Endodermal cell (in vitro differentiated cells): Measurements from ENCODE around the gene SRSF4. TPM values are rescaled to one million over a fixed set of nuclear protein-coding genes. Genes with fewer than 3 reads are reported as not detected.

ENCODE experiments used
- DNase-seq: peaks from one replicate; pipeline ENCODE4 v3.0.0-alpha.2; 2017
- H3K27ac ChIP-seq: 2 replicates; pipeline ENCODE4 v1.5.1; 2013; ENCODE audit warnings: mild to moderate bottlenecking, low read depth, low read length, moderate library complexity
- H3K27me3 ChIP-seq: 2 replicates; pipeline ENCODE4 v1.6.1; 2013; ENCODE audit warnings: mild to moderate bottlenecking, low read length, moderate library complexity; ENCODE audit not compliant: insufficient read depth, control insufficient read depth, poor library complexity, severe bottlenecking
- H3K36me3 ChIP-seq: 2 replicates; pipeline ENCODE4 v1.7.0; 2013; ENCODE audit warnings: mild to moderate bottlenecking, low read length, moderate library complexity; ENCODE audit not compliant: control insufficient read depth, insufficient read depth
- H3K4me1 ChIP-seq: one replicate; pipeline ENCODE4 v1.7.0; 2013; ENCODE audit warnings: low read length; ENCODE audit not compliant: control insufficient read depth, insufficient read depth
- H3K4me3 ChIP-seq: 2 replicates; pipeline ENCODE4 v1.5.1; 2013; ENCODE audit warnings: mild to moderate bottlenecking, low read length, moderate library complexity
- H3K9ac ChIP-seq: 2 replicates; pipeline ENCODE4 v1.6.1; 2013; ENCODE audit warnings: mild to moderate bottlenecking, low read length, moderate library complexity; ENCODE audit not compliant: poor library complexity, severe bottlenecking; ENCODE audit errors: extremely low read depth
- H3K9me3 ChIP-seq: 2 replicates; pipeline ENCODE4 v1.6.1; 2013; ENCODE audit warnings: mild to moderate bottlenecking, low read length, moderate library complexity; ENCODE audit not compliant: control insufficient read depth
- H3K27ac Mint-ChIP-seq: 2 replicates; pipeline ENCODE4 v1.8.0; 2020; ENCODE audit warnings: mixed read lengths
- H3K27me3 Mint-ChIP-seq: 2 replicates; pipeline ENCODE4 v1.8.0; 2021; ENCODE audit warnings: mild to moderate bottlenecking, mixed read lengths; ENCODE audit not compliant: insufficient read depth
- H3K36me3 Mint-ChIP-seq: 2 replicates; pipeline ENCODE4 v1.8.0; 2020; ENCODE audit warnings: low read depth, mixed read lengths
- H3K4me1 Mint-ChIP-seq: 2 replicates; pipeline ENCODE4 v1.8.0; 2020; ENCODE audit warnings: mixed read lengths
- H3K4me3 Mint-ChIP-seq: 2 replicates; pipeline ENCODE4 v1.8.0; 2020; ENCODE audit warnings: mild to moderate bottlenecking, moderate library complexity, mixed read lengths
- H3K9me3 Mint-ChIP-seq: 2 replicates; pipeline ENCODE4 v1.8.0; 2020; ENCODE audit warnings: mild to moderate bottlenecking, mixed read lengths
- CTCF ChIP-seq: fragments of 200-600 bp; sonication (generic); conservative IDR thresholded peaks from 2 replicates; pipeline ENCODE4 v1.5.0; 2021; ENCODE audit warnings: antibody characterized with exemption, mild to moderate bottlenecking
- WGBS, 2 experiments: methylation state at CpG; one replicate each; pipeline versions ENCODE4 v1.1.5 to v1.1.7; 2013; ENCODE audit warnings: missing lambda C conversion rate in 2 of 2, mixed read lengths in 1 of 2; ENCODE audit not compliant: insufficient coverage in 1 of 2, insufficient read length in 1 of 2; 5-methylcytosine and 5-hydroxymethylcytosine counted together
- total RNA-seq, 2 donors: library from RNA; stranded (reverse); fragmentation: NEBNext Ultra II Directional in 1 of 2; extraction: Animal tissue kit (Norgen Biotek cat#: 25700) in 1 of 2; gene quantifications; 2 replicates in 1 of 2; 3 replicates in 1 of 2; pipeline ENCODE4 v1.2.1, GENCODE V29; 2021

Gene SRSF4
- total RNA-seq, 2 donors from 2014 or later: 89.1 to 107 TPM

DNA sequence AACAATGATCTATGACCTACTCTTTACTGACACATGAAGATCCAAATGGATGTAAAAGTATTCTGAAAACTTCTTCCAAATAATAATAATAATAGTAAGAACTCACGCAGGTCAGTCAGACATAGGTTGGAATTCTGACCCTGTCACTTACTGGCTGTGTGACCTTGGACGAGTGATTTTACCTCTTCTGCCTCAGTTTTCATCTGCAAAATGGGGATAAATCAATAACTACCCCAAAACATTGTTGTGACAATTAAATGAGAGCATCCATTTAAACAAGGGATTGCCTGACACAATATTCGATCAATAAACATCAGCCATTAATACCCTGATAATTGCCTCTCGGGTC lies 48.5 kb upstream of the SRSF4 start:
- Mint-ChIP-seq H3K4me3 (peak overlapping the region; percentile 84), H3K4me1 (peaks cover 14% of the 10 kb centered on the region), H3K36me3 (no peaks in the 10 kb centered on the region), H3K9me3 (no peaks in the 10 kb centered on the region), H3K27ac (peak overlapping the region; percentile 89), H3K27me3 (peaks cover 28% of the 10 kb centered on the region)
- no peaks in the 10 kb centered on the region for H3K4me1 ChIP-seq
- DNase-seq: no peak
- no peak overlapping the region for H3K27ac ChIP-seq
- TF ChIP-seq CTCF: no peak
- WGBS, 2 experiments: 9 to 11% methylated on average over 4 of the region's 4 CpGs
- peak overlapping the region; percentile 67 for H3K9ac ChIP-seq
- no peaks in the 10 kb centered on the region for H3K9me3 ChIP-seq
- H3K27me3 ChIP-seq: peaks cover 16% of the 10 kb centered on the region
- peak overlapping the region; percentile 94 for H3K4me3 ChIP-seq
- H3K36me3 ChIP-seq: no peaks in the 10 kb centered on the region

DNA sequence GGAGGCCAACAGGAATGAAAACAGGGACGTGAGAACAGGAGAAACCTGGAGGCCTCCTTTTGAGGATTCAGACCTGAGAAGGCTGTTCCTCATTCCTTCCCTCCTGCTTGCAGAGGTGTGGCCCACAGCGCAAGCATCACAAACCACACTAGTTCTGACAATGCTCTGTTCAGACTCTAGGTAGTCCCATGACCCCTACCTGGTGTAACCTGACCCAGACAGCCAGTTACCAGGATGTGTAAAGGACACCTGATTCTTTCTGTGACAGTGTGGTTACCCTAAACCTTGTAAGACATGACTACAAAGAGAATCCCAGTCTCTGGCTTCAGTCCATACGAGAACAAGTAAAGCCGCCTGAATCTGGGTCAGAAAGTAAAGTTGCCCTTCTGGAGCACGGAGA lies 45.8 kb upstream of the SRSF4 start:
- H3K4me3 Mint-ChIP-seq: no peak overlapping the region
- H3K27me3 Mint-ChIP-seq: peaks cover 6% of the 10 kb centered on the region
- H3K9me3 ChIP-seq: no peaks in the 10 kb centered on the region
- no peaks in the 10 kb centered on the region for H3K36me3 ChIP-seq
- H3K4me1 ChIP-seq: no peaks in the 10 kb centered on the region
- no peak for TF ChIP-seq CTCF
- H3K27ac Mint-ChIP-seq: peak overlapping the region; percentile 66
- H3K9me3 Mint-ChIP-seq: no peaks in the 10 kb centered on the region
- no peak overlapping the region for H3K4me3 ChIP-seq
- H3K36me3 Mint-ChIP-seq: peaks cover 9% of the 10 kb centered on the region
- peak; percentile 63 for DNase-seq
- no peak overlapping the region for H3K9ac ChIP-seq
- peaks cover 14% of the 10 kb centered on the region for H3K4me1 Mint-ChIP-seq
- H3K27me3 ChIP-seq: no peaks in the 10 kb centered on the region
- WGBS, 2 experiments: 92 to 100% methylated on average over 4 to 5 of the region's 5 CpGs
- H3K27ac ChIP-seq: no peak overlapping the region

GRCh38 chr1:29225361-29225760 lies 43.7 kb upstream of the SRSF4 start:
- no peaks in the 10 kb centered on the region for H3K4me1 ChIP-seq
- H3K36me3 ChIP-seq: peaks cover 4% of the 10 kb centered on the region
- no peaks in the 10 kb centered on the region for H3K9me3 Mint-ChIP-seq
- H3K4me1 Mint-ChIP-seq: peaks cover 10% of the 10 kb centered on the region
- H3K4me3 ChIP-seq: no peak overlapping the region
- H3K27ac Mint-ChIP-seq: no peak overlapping the region
- DNase-seq: no peak
- H3K27ac ChIP-seq: no peak overlapping the region
- H3K27me3 ChIP-seq: no peaks in the 10 kb centered on the region
- no peak for TF ChIP-seq CTCF
- no peak overlapping the region for H3K9ac ChIP-seq
- WGBS, 2 experiments: 90 to 96% methylated on average over 3 to 4 of the region's 4 CpGs
- H3K9me3 ChIP-seq: no peaks in the 10 kb centered on the region
- H3K4me3 Mint-ChIP-seq: no peak overlapping the region
- no peaks in the 10 kb centered on the region for H3K27me3 Mint-ChIP-seq
- H3K36me3 Mint-ChIP-seq: peaks cover 11% of the 10 kb centered on the region
